Transverse colon (tissue), 4 donors: ENCODE data around the gene MSI2. TPM values are rescaled to one million over a fixed set of nuclear protein-coding genes. Genes with fewer than 3 reads are reported as not detected.

Experiments
- DNase-seq: peaks from one replicate; pipeline ENCODE4 v3.0.0-alpha.2; 2019
- H3K27ac ChIP-seq, 4 donors: fragments of 200-600 bp; sonication (generic); 2 replicates each; pipeline ENCODE4 v1.5.1; 2016 to 2018; ENCODE audit warnings: inconsistent platforms in 4 of 4
- H3K27me3 ChIP-seq: fragments of 200-600 bp; sonication (generic); 2 replicates; pipeline ENCODE4 v1.5.1; 2017; ENCODE audit warnings: inconsistent platforms
- H3K36me3 ChIP-seq, 4 donors: fragments of 200-600 bp; sonication (generic); 2 replicates each; pipeline ENCODE4 v1.5.1; 2017 to 2019; ENCODE audit warnings: inconsistent platforms in 4 of 4
- H3K4me1 ChIP-seq, 4 donors: fragments of 200-600 bp; sonication (generic); 2 replicates each; pipeline ENCODE4 v1.5.1; 2017 to 2020; ENCODE audit warnings: inconsistent platforms in 4 of 4
- H3K4me3 ChIP-seq, 4 donors: fragments of 200-600 bp; sonication (generic); 1 replicate in 1 of 4; 2 replicates in 3 of 4; pipeline versions ENCODE4 v1.5.1 to v1.6.1; 2017 to 2019; ENCODE audit warnings: inconsistent platforms in 4 of 4
- H3K9me3 ChIP-seq, 2 donors: fragments of 200-600 bp; sonication (generic); 2 replicates each; pipeline ENCODE4 v1.5.1; 2017 to 2019; ENCODE audit warnings: inconsistent platforms in 2 of 2
- EP300 ChIP-seq: sonication (generic); formaldehyde crosslinking; IDR thresholded peaks from one replicate; pipeline ENCODE4 v1.6.1; 2017; ENCODE audit warnings: antibody characterized with exemption, low read depth
- POLR2A ChIP-seq: fragments of 450-650 bp; IDR thresholded peaks from one replicate; pipeline ENCODE4 v1.6.1; 2016; ENCODE audit warnings: antibody characterized with exemption, mild to moderate bottlenecking, moderate library complexity
- POLR2AphosphoS5 ChIP-seq, 3 donors: sonication (generic); formaldehyde crosslinking; IDR thresholded peaks; one replicate each; pipeline ENCODE4 v1.6.1; 2016; ENCODE audit warnings: antibody characterized with exemption in 3 of 3
- WGBS, 2 donors: methylation state at CpG; one replicate each; pipeline ENCODE4 v1.1.5; 2018; ENCODE audit warnings: low coverage in 1 of 2; 5-methylcytosine and 5-hydroxymethylcytosine counted together
- in situ Hi-C, 4 donors: fragments of 200-750 bp; cut with MboI; loops; one replicate each; pipeline versions ENCODE4 v1.15.0 to v1.15.1; 2017; ENCODE audit warnings: low sequenced_read_pairs in 3 of 4, low pct_ligation_motif_present in 1 of 4, low pct_unique_long_range_greater_than_20kb in 1 of 4
- intact Hi-C: fragments of 100-400 bp; cut with DNase I; formaldehyde crosslinking; loops from one replicate; pipeline ENCODE4 v1.15.1; 2023; ENCODE audit warnings: low total_unique reads
- total RNA-seq, 4 donors: library from RNA; depleted of rRNA; stranded (reverse); fragments of >200 nt; gene quantifications; one replicate each; pipeline ENCODE4 v1.1.0, GENCODE V29; 2016
- TF ChIP-seq, protein P1 (sequence below), 5 experiments: fragments of 200-600 bp in 3 of 5; fragments of 450-650 bp in 2 of 5; sonication (generic) in 3 of 5; IDR thresholded peaks; 1 replicate in 2 of 5; 2 replicates in 3 of 5; pipeline ENCODE4 v1.5.1; 2016 to 2017; ENCODE audit warnings: antibody characterized with exemption in 5 of 5, inconsistent platforms in 3 of 5, mild to moderate bottlenecking in 2 of 5, moderate library complexity in 1 of 5

The MSI2 gene
- total RNA-seq, 4 donors from 2014 or later = 20.6 to 36.0 (median 29.3) TPM

DNA sequence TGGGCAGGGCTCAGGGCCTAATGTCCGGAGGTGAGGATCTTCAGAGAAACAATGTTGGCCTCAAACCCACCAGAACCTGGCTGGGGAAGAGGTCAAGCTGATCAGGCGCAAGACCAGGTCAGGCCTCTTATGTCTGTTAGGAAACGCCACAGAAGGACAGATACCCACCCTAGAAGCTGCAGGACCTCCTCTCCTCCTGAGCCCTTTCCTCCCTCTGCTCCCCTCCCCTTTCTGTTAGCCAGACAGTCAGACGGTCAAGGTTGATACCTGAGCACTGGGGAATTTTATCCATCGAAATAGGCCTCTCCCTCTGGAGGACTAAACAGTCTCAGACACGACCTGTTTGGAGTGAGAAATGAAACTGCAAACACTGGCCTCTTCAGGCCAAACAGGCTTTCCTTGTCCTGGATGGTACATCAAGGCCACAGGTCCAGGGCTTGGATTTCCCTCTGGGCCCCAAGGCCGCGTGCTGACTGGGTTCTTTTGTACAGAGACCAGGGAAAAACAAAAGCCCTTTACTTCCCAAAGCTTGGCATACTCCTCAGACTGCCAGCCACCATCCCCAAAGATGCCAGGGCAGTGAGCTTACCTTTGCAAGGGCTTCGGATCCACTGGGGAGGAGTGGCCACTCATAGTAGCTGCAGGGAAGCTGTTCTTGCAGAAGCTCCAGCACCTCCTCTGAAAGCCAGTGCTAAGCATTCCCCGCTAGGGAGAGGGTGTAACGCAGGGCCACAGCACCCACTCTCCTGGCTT, 353.0 kb downstream of the MSI2 start:
- no peak overlapping the region for H3K27ac ChIP-seq
- 87% methylated on average over 11 of the region's 11 CpGs; no CpG with 5 or more reads in 1 of the 2 donors for WGBS, 2 donors
- TF ChIP-seq, protein P1, sequence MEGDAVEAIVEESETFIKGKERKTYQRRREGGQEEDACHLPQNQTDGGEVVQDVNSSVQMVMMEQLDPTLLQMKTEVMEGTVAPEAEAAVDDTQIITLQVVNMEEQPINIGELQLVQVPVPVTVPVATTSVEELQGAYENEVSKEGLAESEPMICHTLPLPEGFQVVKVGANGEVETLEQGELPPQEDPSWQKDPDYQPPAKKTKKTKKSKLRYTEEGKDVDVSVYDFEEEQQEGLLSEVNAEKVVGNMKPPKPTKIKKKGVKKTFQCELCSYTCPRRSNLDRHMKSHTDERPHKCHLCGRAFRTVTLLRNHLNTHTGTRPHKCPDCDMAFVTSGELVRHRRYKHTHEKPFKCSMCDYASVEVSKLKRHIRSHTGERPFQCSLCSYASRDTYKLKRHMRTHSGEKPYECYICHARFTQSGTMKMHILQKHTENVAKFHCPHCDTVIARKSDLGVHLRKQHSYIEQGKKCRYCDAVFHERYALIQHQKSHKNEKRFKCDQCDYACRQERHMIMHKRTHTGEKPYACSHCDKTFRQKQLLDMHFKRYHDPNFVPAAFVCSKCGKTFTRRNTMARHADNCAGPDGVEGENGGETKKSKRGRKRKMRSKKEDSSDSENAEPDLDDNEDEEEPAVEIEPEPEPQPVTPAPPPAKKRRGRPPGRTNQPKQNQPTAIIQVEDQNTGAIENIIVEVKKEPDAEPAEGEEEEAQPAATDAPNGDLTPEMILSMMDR (IDR thresholded peaks at IDR 0.05) = no peak
- TF ChIP-seq EP300 (no peak), POLR2A (no peak), POLR2AphosphoS5 (IDR thresholded peaks at IDR 0.05) (no peak)
- peaks cover 19 to 23% (median 21%) of the 10 kb centered on the region in 4 donors for H3K4me1 ChIP-seq
- no peaks in the 10 kb centered on the region for H3K36me3 ChIP-seq
- no peaks in the 10 kb centered on the region for H3K27me3 ChIP-seq
- no peaks in the 10 kb centered on the region for H3K9me3 ChIP-seq
- intact Hi-C loops = no loop called here
- no peak overlapping the region for H3K4me3 ChIP-seq
- no peak for DNase-seq
- in situ Hi-C loops = no loop called here

DNA sequence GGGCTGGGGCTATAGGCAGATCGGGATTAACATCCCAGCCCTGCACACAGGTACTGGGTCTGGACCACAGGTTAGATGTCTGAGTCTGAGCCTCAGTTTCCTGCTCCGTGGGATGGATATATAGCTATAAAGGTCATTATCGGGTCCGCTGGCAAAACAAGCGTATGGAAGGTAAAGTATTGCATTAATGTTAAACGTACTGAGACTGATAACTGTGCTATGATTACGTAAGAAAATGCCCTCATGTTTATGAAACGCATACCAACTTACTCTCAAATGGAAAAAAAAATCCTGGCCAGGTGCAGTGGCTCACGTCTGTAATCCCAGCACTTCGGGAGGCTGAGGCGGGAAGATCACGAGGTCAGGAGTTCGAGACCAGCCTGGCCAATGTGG, 353.6 kb downstream of the MSI2 start:
- Histone ChIP-seq H3K36me3 (no peaks in the 10 kb centered on the region), H3K4me1 (peaks cover 13 to 17% (median 15%) of the 10 kb centered on the region in 4 donors), H3K4me3 (no peak overlapping the region), H3K27me3 (no peaks in the 10 kb centered on the region), H3K9me3 (no peaks in the 10 kb centered on the region), H3K27ac (no peak overlapping the region)
- DNase-seq = no peak
- no peak for TF ChIP-seq EP300
- TF ChIP-seq POLR2AphosphoS5 (IDR thresholded peaks at IDR 0.05) = no peak
- TF ChIP-seq, protein P1 (IDR thresholded peaks at IDR 0.05) = no peak
- TF ChIP-seq POLR2A = no peak
- 92 to 97% methylated on average over 6 to 13 of the region's 13 CpGs for WGBS, 2 donors
- in situ Hi-C loops = no loop called here
- intact Hi-C loops = no loop called here

DNA sequence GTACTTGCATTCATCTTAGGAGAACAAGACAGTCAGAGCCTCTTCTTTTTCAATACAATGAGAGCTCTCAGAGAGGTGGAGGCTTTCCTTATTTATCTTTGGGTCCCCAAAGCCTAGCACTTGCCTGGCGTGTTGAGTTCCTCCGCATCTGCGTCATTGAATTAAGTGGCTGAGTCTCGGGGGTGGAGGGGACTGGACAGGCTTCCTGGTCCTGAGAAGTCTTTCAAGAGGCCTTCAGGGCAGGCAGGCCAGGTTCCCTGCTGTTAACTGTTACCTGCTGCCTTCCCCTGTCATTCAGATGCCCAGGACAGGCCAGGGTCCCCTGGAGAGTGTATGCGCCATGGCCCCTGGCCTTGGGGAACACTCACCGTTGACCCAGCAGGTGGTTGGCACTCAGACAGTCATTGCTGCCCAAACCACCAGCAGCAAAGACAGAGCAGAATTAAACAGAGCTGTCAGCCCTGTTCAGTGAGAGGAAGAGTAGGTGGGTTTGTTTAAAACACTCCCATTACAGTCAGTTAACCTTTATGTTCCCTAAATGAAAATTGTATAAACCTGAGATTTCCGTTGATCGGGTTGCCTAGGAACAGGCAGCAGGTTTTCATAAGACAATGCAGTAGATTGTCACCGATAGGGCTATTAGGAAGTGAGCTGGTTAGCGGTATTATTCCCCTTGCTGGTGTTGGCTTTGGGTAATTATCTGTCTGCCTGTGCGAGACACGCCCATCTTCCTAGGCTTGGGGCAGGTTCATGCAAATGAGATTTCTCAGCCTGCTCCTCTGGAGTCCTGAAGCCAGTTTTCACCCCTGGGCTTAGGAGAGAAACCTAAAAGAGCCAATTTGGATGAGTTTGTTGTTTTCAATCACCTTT, 356.1 kb downstream of the MSI2 start:
- TF ChIP-seq POLR2AphosphoS5 (IDR thresholded peaks at IDR 0.05) (no peak), POLR2A (no peak), EP300 (no peak)
- TF ChIP-seq, protein P1 (IDR thresholded peaks at IDR 0.05) = no peak
- 59 to 62% methylated on average over 6 to 11 of the region's 12 CpGs for WGBS, 2 donors
- in situ Hi-C loops = no loop called here
- Histone ChIP-seq H3K4me3 (no peak overlapping the region), H3K36me3 (no peaks in the 10 kb centered on the region), H3K27me3 (no peaks in the 10 kb centered on the region), H3K9me3 (no peaks in the 10 kb centered on the region), H3K27ac (no peak overlapping the region), H3K4me1 (no peaks in the 10 kb centered on the region)
- no peak for DNase-seq
- intact Hi-C loops = no loop called here

DNA sequence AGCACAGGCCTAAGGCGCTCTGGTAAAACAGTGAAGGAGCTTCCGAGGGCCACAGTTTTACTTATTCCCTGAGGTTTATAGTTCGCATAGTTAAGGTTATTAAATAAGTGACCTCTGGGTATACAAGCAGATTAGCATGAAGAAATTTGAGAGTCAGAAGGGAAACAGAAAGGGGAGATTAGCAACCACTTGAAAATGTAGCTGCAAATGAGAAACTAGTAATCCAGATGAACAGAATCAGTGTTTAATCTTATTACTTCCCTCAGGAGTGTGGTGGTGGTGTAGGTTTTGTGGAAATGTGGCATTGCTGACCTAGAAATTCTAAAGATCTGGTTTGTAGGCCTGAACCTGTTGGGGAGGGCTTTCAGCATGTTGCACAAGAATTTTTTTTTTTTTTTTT, 358.4 kb downstream of the MSI2 start:
- TF ChIP-seq, protein P1 (IDR thresholded peaks at IDR 0.05) = no peak
- TF ChIP-seq POLR2A = no peak
- Histone ChIP-seq H3K36me3 (no peaks in the 10 kb centered on the region), H3K27ac (no peak overlapping the region), H3K27me3 (no peaks in the 10 kb centered on the region), H3K4me1 (no peaks in the 10 kb centered on the region), H3K4me3 (no peak overlapping the region), H3K9me3 (no peaks in the 10 kb centered on the region)
- WGBS, 2 donors = 91 to 100% methylated on average over 3 of the region's 3 CpGs
- DNase-seq = no peak
- in situ Hi-C loops (no loop called here), intact Hi-C loops (no loop called here)
